Astrocyte (in vitro differentiated cells and primary cell): ENCODE measurements around the gene MKS1. TPM values are rescaled to one million over a fixed set of nuclear protein-coding genes. Genes with fewer than 3 reads are reported as not detected.

ENCODE experiments used
- DNase-seq: peaks from one replicate; pipeline ENCODE4 v3.0.0-alpha.2; 2010; ENCODE audit warnings: low read depth
- FAIRE-seq: peaks from 2 replicates; lab custom pipeline; 2011; peaks lifted over from hg19 to GRCh38; lab: Jason Lieb, UNC
- H2AFZ ChIP-seq: 2 replicates; pipeline ENCODE4 v1.6.0; 2012; ENCODE audit warnings: low read depth, low read length, inconsistent platforms
- H3K27ac ChIP-seq: 2 replicates; pipeline ENCODE4 v1.5.1; 2011; ENCODE audit warnings: low read depth, low read length, inconsistent platforms
- H3K27me3 ChIP-seq: 2 replicates; pipeline ENCODE4 v1.6.0; 2011; ENCODE audit warnings: low read length, inconsistent platforms; ENCODE audit not compliant: insufficient read depth
- H3K36me3 ChIP-seq: 2 replicates; pipeline ENCODE4 v1.5.1; 2011; ENCODE audit warnings: low read length, inconsistent platforms; ENCODE audit not compliant: insufficient read depth
- H3K4me1 ChIP-seq: 2 replicates; pipeline ENCODE4 v1.5.1; 2011; ENCODE audit warnings: low read length, inconsistent platforms; ENCODE audit not compliant: insufficient read depth
- H3K4me2 ChIP-seq: 2 replicates; pipeline ENCODE4 v1.6.0; 2012; ENCODE audit warnings: low read length, inconsistent platforms
- H3K4me3 ChIP-seq: 2 replicates; pipeline ENCODE4 v1.5.1; 2011; ENCODE audit warnings: low read depth, mild to moderate bottlenecking, low read length, inconsistent platforms; ENCODE audit not compliant: insufficient read depth
- H3K79me2 ChIP-seq: 2 replicates; pipeline ENCODE4 v1.6.0; 2012; ENCODE audit warnings: mild to moderate bottlenecking, low read length, inconsistent platforms; ENCODE audit not compliant: insufficient read depth
- H3K9ac ChIP-seq: 2 replicates; pipeline ENCODE4 v1.6.0; 2012; ENCODE audit warnings: mild to moderate bottlenecking, low read length, inconsistent platforms
- H3K9me3 ChIP-seq: 2 replicates; pipeline ENCODE4 v1.5.1; 2012; ENCODE audit warnings: low read depth, mild to moderate bottlenecking, low read length, inconsistent platforms; ENCODE audit not compliant: insufficient read depth
- H4K20me1 ChIP-seq: 2 replicates; pipeline ENCODE4 v1.6.0; 2012; ENCODE audit warnings: low read length, inconsistent platforms; ENCODE audit not compliant: insufficient read depth
- H3K27ac Mint-ChIP-seq: one replicate; pipeline ENCODE4 v1.8.0; 2021; ENCODE audit warnings: mild to moderate bottlenecking, mixed read lengths; ENCODE audit not compliant: unreplicated experiment
- H3K27me3 Mint-ChIP-seq: one replicate; pipeline ENCODE4 v1.8.0; 2021; ENCODE audit warnings: low read depth, mixed read lengths; ENCODE audit not compliant: unreplicated experiment
- H3K36me3 Mint-ChIP-seq: one replicate; pipeline ENCODE4 v1.8.0; 2021; ENCODE audit warnings: low read depth, mixed read lengths; ENCODE audit not compliant: unreplicated experiment
- H3K4me1 Mint-ChIP-seq: one replicate; pipeline ENCODE4 v1.8.0; 2021; ENCODE audit warnings: low read depth, mixed read lengths; ENCODE audit not compliant: unreplicated experiment
- H3K4me3 Mint-ChIP-seq: one replicate; pipeline ENCODE4 v1.8.0; 2021; ENCODE audit warnings: mild to moderate bottlenecking, moderate library complexity, mixed read lengths; ENCODE audit not compliant: unreplicated experiment
- H3K9me3 Mint-ChIP-seq: one replicate; pipeline ENCODE4 v1.8.0; 2021; ENCODE audit warnings: mild to moderate bottlenecking, mixed read lengths; ENCODE audit not compliant: unreplicated experiment
- CTCF ChIP-seq: IDR thresholded peaks from 2 replicates; pipeline ENCODE4 v1.5.1; 2011; ENCODE audit warnings: low read depth, mild to moderate bottlenecking, inconsistent platforms, low read length, moderate library complexity; ENCODE audit not compliant: insufficient read depth
- EZH2 ChIP-seq: IDR thresholded peaks from 2 replicates; pipeline ENCODE4 v1.6.1; 2012; ENCODE audit warnings: mild to moderate bottlenecking, low read length, inconsistent platforms; ENCODE audit not compliant: insufficient read depth
- total RNA-seq: library from RNA; stranded (reverse); gene quantifications from 2 replicates; pipeline ENCODE4 v1.2.1, GENCODE V29; 2021

MKS1 gene
- total RNA-seq, 1 donor from 2014 or later, result 12.0 TPM

- H2AFZ ChIP-seq, result no peak overlapping the region
- no peak overlapping the region for H3K27ac Mint-ChIP-seq
- peaks cover 11% of the 10 kb centered on the region for H3K4me1 ChIP-seq
- H3K9me3 ChIP-seq, result no peaks in the 10 kb centered on the region
- no peak overlapping the region for H3K9ac ChIP-seq
- DNase-seq, result no peak
- no peak overlapping the region for H3K4me3 ChIP-seq
- TF ChIP-seq EZH2, result no peak
- TF ChIP-seq CTCF, result no peak
- H4K20me1 ChIP-seq, result no peaks in the 10 kb centered on the region
- no peak overlapping the region for H3K27ac ChIP-seq
- no peaks in the 10 kb centered on the region for H3K36me3 ChIP-seq
- peaks cover 16% of the 10 kb centered on the region for H3K4me1 Mint-ChIP-seq
- H3K27me3 Mint-ChIP-seq, result peaks cover 45% of the 10 kb centered on the region
- H3K36me3 Mint-ChIP-seq, result no peaks in the 10 kb centered on the region
- H3K4me2 ChIP-seq, result no peak overlapping the region
- no peak overlapping the region for H3K4me3 Mint-ChIP-seq
- no peaks in the 10 kb centered on the region for H3K79me2 ChIP-seq
- H3K9me3 Mint-ChIP-seq, result no peaks in the 10 kb centered on the region
- peaks cover 41% of the 10 kb centered on the region for H3K27me3 ChIP-seq
- FAIRE-seq, result no peak
These were observed 17.3 kb upstream of the MKS1 start for GRCh38 chr17:58236394-58236793.

GRCh38 chr17:58235821-58236220, 16.8 kb upstream of the MKS1 start:
- H3K4me1 Mint-ChIP-seq, result peaks cover 18% of the 10 kb centered on the region
- Histone ChIP-seq H3K4me2 (no peak overlapping the region), H3K9me3 (no peaks in the 10 kb centered on the region), H2AFZ (no peak overlapping the region), H3K79me2 (no peaks in the 10 kb centered on the region), H3K27me3 (peaks cover 40% of the 10 kb centered on the region), H3K4me1 (peaks cover 11% of the 10 kb centered on the region), H3K36me3 (no peaks in the 10 kb centered on the region), H4K20me1 (no peaks in the 10 kb centered on the region), H3K9ac (no peak overlapping the region), H3K4me3 (no peak overlapping the region), H3K27ac (no peak overlapping the region)
- H3K4me3 Mint-ChIP-seq, result no peak overlapping the region
- peaks cover 42% of the 10 kb centered on the region for H3K27me3 Mint-ChIP-seq
- DNase-seq, result no peak
- H3K27ac Mint-ChIP-seq, result no peak overlapping the region
- FAIRE-seq, result no peak
- no peak for TF ChIP-seq EZH2
- TF ChIP-seq CTCF, result no peak
- H3K36me3 Mint-ChIP-seq, result no peaks in the 10 kb centered on the region
- H3K9me3 Mint-ChIP-seq, result no peaks in the 10 kb centered on the region

GRCh38 chr17:58234512-58234911, 15.5 kb upstream of the MKS1 start:
- H3K36me3 Mint-ChIP-seq, result no peaks in the 10 kb centered on the region
- H3K4me3 ChIP-seq, result no peak overlapping the region
- H3K27ac ChIP-seq, result no peak overlapping the region
- no peaks in the 10 kb centered on the region for H4K20me1 ChIP-seq
- no peak for FAIRE-seq
- H2AFZ ChIP-seq, result no peak overlapping the region
- no peaks in the 10 kb centered on the region for H3K9me3 ChIP-seq
- H3K27me3 ChIP-seq, result peaks cover 28% of the 10 kb centered on the region
- H3K4me3 Mint-ChIP-seq, result no peak overlapping the region
- H3K9me3 Mint-ChIP-seq, result no peaks in the 10 kb centered on the region
- no peak for DNase-seq
- peaks cover 20% of the 10 kb centered on the region for H3K4me1 Mint-ChIP-seq
- peaks cover 29% of the 10 kb centered on the region for H3K27me3 Mint-ChIP-seq
- no peaks in the 10 kb centered on the region for H3K79me2 ChIP-seq
- H3K4me2 ChIP-seq, result no peak overlapping the region
- no peaks in the 10 kb centered on the region for H3K36me3 ChIP-seq
- H3K27ac Mint-ChIP-seq, result no peak overlapping the region
- no peak overlapping the region for H3K9ac ChIP-seq
- TF ChIP-seq EZH2, result no peak
- no peak for TF ChIP-seq CTCF
- peaks cover 11% of the 10 kb centered on the region for H3K4me1 ChIP-seq
